GM12875 (cell line): Measurements from ENCODE around the gene FHIP1A.
"Not testable (repeated sequence)": the region's sequence is repeated elsewhere in the genome, so short reads cannot be mapped to it uniquely, and the experiment has no call there.

ENCODE experiments used
- H3K4me3 ChIP-seq: one replicate; pipeline ENCODE4 v1.5.1; 2011; ENCODE audit warnings: low read depth, low read length, control low read depth
- TF ChIP-seq, protein P1 (sequence below): IDR thresholded peaks from 2 replicates; pipeline ENCODE4 v1.5.1; 2011; ENCODE audit warnings: low read depth, mild to moderate bottlenecking, control low read depth, inconsistent platforms, low read length, moderate library complexity, borderline replicate concordance; ENCODE audit not compliant: insufficient read depth

The FHIP1A gene

DNA sequence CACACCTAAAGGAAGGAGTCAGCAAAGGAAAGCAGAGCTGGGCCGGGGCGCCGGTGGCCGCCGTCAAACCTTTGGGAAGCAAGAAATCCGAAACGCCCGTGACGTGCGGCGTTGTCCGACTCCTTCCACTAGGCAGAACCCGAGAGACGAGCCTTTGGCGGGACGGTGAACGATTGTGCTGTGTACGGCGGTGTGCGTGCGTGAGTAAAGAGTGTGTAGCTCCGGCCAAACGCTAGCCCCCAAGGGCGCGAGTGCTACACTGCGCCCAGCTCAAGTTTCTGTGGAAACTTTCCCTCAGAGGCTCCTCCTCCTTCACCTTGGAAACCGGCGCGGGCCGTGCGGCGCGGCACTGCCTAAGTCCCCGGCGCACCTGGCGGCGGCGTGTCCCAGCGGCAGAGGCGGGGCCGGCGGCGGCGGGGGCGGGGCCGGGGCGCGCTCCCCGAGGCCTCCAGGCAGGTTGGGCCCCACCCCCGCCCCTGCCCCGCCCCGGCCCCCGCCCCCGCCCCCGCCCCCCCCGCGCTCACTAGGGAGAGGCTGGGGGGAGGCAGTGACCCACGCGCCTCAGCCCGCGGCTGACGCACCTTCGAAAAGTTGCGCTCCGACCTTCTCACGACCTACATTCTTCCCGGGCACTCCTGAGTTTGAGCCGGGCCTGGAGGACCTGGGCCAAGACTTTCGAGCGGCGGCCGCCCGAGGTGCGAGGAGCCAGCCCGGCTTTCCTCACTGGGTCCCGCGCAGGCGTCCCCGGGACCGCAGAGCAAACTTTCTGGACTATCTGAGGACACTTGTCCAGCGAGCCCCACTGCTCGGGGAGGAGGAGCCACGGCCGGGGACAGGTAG lies at the start of gene FHIP1A:
FHIP1A (plus strand) TSS at position 547 of the 840 bp plus-strand sequence. CDS start 157,084 bp downstream, outside the sequence.
- H3K4me3 ChIP-seq = peak within 1 kb of the TSS; percentile 73
- TF ChIP-seq, protein P1, sequence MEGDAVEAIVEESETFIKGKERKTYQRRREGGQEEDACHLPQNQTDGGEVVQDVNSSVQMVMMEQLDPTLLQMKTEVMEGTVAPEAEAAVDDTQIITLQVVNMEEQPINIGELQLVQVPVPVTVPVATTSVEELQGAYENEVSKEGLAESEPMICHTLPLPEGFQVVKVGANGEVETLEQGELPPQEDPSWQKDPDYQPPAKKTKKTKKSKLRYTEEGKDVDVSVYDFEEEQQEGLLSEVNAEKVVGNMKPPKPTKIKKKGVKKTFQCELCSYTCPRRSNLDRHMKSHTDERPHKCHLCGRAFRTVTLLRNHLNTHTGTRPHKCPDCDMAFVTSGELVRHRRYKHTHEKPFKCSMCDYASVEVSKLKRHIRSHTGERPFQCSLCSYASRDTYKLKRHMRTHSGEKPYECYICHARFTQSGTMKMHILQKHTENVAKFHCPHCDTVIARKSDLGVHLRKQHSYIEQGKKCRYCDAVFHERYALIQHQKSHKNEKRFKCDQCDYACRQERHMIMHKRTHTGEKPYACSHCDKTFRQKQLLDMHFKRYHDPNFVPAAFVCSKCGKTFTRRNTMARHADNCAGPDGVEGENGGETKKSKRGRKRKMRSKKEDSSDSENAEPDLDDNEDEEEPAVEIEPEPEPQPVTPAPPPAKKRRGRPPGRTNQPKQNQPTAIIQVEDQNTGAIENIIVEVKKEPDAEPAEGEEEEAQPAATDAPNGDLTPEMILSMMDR = no peak

DNA sequence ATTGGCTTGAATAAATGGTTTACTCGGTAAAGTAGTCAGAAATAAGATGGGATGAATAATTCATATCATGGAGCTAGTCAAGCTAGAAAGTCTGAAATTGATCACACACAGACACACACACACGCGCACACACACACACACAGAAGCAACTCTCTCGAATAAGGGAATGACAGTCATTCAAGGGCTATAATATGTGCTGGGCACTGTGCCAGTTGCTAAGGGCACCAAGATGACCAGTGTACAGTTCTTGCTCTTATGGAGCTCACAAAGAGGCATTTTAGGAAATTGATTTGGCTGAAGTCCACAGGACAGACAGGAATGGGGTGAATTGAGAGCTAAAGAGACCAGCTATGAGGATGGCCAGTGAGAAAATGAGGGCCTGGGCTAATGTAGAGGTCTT lies 49.4 kb upstream of the FHIP1A start:
- TF ChIP-seq, protein P1 = no peak
- no peak overlapping the region for H3K4me3 ChIP-seq

DNA sequence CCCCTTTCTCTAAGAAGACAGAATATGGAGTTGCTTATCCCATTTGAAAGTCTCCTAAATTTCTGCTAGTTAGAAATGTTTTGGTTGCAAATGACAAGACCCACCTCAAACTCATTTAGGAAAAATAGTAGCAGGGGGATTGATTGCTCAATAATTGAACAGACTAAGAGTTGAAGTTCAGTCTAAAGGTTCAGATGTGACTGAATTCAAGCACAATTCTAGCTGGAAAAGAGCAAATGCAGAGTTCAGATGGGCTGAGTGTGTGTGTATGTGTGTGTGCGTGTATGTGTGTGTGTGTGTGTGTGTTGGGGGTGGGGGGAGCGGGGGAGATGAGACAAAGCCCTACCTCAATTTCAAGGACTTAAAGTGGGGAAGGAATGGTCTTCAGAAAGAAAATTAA lies 47.9 kb upstream of the FHIP1A start:
- H3K4me3 ChIP-seq = no peak overlapping the region
- TF ChIP-seq, protein P1 = no peak

DNA sequence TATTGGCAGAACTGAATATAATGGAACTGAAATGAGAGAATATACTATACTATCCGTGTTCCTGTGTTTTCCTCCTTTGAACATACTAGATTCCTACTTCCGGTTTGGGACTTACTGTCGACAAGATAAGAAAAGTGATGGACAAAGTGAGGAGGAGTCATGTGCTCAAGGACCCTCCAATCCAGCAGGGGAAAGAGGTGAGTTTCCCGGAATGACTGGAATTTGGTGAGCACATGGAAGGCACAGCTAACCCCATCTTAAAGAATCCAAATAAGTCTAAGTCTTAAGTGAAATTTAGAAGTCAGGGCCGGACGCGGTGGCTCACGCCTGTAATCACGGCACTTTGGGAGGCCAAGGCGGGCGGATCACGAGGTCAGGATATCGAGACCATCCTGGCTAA lies 47.0 kb upstream of the FHIP1A start:
- no peak overlapping the region for H3K4me3 ChIP-seq
- TF ChIP-seq, protein P1 = no peak

DNA sequence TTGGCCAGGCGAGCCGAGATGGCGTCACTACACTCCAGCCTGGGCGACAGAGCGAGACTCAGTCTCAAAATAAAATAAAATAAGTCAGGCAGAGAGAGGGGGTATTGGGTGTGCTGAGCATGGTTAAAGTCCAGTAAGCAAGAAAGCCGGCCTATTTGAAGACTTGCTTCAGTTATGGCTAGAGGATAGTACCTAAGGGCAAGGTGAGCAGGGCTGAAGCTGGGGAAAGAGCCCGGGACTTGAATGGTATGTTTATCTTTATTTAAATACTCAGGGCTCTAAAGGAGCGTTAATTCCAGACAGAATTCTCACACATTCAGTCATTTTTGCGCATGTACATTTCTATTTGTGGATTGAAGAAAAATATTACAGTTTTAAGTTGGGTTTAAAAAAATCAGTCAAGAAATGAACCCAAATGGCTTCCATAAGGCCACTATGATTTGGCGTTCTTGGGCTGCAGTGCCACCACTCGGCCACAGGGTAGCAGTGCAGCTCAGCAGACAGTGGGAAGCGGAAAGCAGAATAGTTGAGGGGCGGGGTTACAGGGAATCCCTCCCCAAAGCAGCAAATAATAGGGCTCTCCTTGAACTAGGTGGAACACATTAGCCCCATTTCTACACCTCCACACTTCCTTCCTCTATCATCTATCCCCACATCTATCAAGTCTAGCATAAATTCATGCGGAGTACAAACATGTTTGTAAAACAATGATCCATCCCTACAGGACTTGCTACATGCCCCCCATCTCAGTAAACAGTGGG lies 46.4 kb upstream of the FHIP1A start:
- no peak overlapping the region for H3K4me3 ChIP-seq
- TF ChIP-seq, protein P1 = peak; percentile 95

DNA sequence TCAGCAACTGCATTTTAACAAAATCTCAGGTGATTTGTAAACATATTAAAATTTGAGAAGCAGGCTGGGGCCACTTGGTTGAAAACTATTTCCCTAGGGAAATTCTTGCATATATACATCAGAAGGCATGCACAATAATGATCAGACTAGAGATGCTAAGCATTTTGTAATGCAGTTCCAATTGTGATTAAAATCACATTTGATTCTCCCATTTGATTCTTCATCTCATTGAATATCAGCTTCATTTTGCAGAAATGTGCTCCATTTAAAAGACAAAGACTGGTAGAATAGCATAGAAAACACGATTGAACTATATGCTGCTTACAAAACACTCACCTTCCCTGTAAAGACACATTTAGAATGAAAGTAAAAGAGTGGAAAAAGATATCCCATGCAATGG lies 32.4 kb upstream of the FHIP1A start:
- TF ChIP-seq, protein P1 = no peak
- H3K4me3 ChIP-seq = no peak overlapping the region

DNA sequence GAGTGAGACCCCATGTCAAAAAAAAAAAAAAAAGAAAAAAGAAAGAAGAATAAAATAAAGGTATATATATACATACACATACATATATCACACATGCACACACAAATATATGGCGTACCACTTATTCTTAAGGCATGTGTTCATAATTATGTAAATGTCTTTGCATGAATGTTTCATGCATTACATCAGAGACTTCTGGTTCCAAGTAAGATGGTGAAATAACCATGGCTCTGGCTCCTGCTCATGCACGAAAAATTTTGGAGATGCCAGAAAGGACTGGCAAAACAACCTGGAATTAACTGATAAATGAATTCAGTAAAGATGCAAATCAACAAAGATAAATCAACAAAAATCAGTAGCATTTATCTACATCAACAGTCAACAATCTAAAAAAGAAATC lies 19.7 kb upstream of the FHIP1A start:
- TF ChIP-seq, protein P1 = no peak

DNA sequence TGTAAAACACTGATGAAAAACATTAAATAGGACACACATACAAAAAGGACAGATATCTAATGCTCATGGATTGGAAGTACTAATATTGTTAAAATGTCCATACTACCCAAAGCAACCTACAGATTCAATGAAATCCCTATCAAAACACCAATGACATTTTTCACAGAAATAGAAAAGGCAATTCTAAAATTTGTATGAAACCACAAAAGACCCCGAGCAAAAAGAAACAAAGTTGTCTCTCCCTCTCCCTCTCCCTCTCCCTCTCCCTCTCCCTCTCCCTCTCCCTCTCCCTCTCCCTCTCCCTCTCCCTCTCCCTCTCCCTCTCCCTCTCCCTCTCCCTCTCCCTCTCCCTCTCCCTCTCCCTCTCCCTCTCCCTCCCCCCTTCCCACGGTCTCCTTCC lies 19.2 kb upstream of the FHIP1A start:
- H3K4me3 ChIP-seq = not testable (repeated sequence)

More for the DNA sequence above, 19.7 kb upstream of the FHIP1A start:
- no peak overlapping the region for H3K4me3 ChIP-seq
